Measurements from ENCODE around the gene LOXL4. TPM values are rescaled to one million over a fixed set of nuclear protein-coding genes. Genes with fewer than 3 reads are reported as not detected.

LOXL4 gene
- total RNA-seq, 1 experiment from 2014 or later, result not detected

DNA sequence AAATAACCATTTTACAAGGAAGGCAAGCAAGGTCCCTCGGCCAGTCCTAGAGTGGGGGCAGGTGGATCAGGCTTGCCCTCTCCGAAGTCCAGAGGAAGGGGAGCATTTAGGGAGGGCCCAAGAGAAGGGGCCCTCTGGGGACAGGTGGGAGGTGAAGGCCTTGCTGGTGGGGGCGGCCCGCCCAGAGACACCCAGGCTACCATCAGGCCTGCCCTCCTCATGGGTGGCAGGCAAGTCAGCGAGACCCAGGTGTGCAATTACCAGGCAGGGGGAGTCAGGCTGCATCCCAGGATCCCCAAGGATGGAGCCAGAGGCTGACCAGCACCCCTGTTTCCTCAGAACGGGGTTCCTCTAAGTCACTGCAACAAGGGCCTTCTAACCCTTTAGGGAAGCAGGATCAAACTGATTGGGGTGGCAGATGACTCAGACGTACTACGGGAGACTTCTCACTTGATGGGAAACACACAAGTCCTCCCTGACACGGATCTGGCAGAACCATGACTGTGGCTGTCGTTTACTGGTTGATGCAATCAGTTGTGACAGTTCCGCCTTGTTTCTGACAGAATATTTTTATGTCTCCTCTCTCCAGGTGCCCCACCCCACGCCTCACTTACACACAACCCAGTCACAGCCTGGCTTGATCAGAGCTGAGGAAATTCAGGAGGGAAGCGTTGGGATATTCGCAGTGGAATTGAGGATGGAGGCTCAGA, 8.2 kb downstream of the LOXL4 start:
- Histone ChIP-seq H3K27ac (ENCODE audit: low read length) (no peak overlapping the region), H3K4me3 (ENCODE audit: low read length) (no peak overlapping the region), H3K9me3 (ENCODE audit: low read length) (no peaks in the 10 kb centered on the region), H3K27me3 (ENCODE audit: low read length) (no peaks in the 10 kb centered on the region), H3K9me2 (replicated peaks; ENCODE audit: insufficient read depth, low read length) (no peaks in the 10 kb centered on the region), H3K79me2 (ENCODE audit: low read length) (no peaks in the 10 kb centered on the region), H3K4me1 (ENCODE audit: low read length) (no peaks in the 10 kb centered on the region), H3K9ac (ENCODE audit: low read length) (no peak overlapping the region), H3K36me3 (ENCODE audit: insufficient read depth, low read length) (no peaks in the 10 kb centered on the region), H2AFZ (ENCODE audit: low read length) (no peak overlapping the region), H4K20me1 (ENCODE audit: insufficient read depth, low read depth, low read length) (no peaks in the 10 kb centered on the region), H3K4me2 (ENCODE audit: low read depth, low read length, poor library complexity, severe bottlenecking) (no peak overlapping the region)
- DNase-seq, result no peak

DNA sequence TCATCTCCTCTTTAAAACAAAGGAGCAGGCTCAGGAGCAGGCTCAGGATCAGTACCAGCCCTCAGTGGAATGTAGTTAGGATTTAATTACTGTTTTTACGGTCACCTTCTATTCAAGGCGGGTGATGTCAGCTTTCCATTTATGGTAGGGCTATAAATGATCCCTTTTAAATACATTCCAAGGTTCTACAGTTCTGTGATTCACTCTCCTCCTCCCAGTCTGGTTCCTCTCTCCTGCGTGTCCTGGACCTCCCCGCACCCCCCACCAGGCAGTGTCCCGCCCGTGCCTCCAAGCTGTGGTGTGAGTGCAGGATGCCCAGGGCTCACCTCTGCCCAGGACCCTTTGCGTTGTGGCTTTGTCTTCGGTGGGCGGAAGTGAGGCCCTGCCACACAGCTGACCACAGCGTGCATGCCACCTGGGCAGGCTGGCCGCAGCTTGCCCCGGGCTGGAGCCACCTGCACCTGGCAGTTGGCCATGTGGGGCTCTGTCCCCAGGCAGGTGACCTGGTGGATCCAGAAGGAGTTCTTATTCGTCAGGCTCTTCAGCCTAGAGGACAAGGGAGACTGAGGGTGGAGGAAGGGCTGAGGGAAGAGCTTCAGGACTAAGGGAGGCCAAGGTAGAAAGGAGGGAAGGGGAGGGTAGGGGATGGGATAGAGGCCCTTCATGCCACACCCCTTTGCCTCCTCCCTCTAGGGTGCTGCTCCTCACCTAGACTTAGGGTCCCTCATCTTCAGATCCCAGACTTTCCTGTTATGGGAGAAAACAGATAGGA, 9.1 kb downstream of the LOXL4 start:
- H3K9ac ChIP-seq (ENCODE audit: low read length), result no peak overlapping the region
- no peaks in the 10 kb centered on the region for H4K20me1 ChIP-seq (ENCODE audit: insufficient read depth, low read depth, low read length)
- H3K4me3 ChIP-seq (ENCODE audit: low read length), result no peak overlapping the region
- no peak overlapping the region for H3K27ac ChIP-seq (ENCODE audit: low read length)
- H3K27me3 ChIP-seq (ENCODE audit: low read length), result no peaks in the 10 kb centered on the region
- no peak for DNase-seq
- no peak overlapping the region for H2AFZ ChIP-seq (ENCODE audit: low read length)
- no peaks in the 10 kb centered on the region for H3K79me2 ChIP-seq (ENCODE audit: low read length)
- H3K4me1 ChIP-seq (ENCODE audit: low read length), result no peaks in the 10 kb centered on the region
- H3K36me3 ChIP-seq (ENCODE audit: insufficient read depth, low read length), result no peaks in the 10 kb centered on the region
- no peaks in the 10 kb centered on the region for H3K9me3 ChIP-seq (ENCODE audit: low read length)
- no peaks in the 10 kb centered on the region for H3K9me2 ChIP-seq (replicated peaks; ENCODE audit: insufficient read depth, low read length)
- no peak overlapping the region for H3K4me2 ChIP-seq (ENCODE audit: low read depth, low read length, poor library complexity, severe bottlenecking)

DNA sequence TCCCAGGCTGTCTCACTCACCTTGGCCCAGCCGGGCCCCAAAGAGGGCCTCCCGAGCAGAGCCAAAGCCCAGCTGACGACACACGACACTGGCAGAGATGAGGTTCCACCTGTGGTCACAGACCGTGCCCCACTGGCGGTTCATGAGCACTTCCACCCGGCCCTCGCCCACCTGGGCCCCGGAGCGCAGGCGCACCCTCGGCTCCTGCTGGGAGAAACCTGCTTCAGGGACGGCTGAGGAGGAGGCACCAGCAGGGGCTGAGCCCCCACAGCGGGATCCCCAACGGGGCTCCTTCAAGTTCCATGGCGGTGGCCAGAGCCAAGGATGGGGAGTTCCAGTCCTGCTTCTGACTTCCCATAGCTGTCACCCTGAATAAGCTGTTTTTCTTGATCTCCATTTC, 10.0 kb downstream of the LOXL4 start:
- Histone ChIP-seq H3K27me3 (ENCODE audit: low read length) (no peaks in the 10 kb centered on the region), H3K9me3 (ENCODE audit: low read length) (no peaks in the 10 kb centered on the region), H3K4me2 (ENCODE audit: low read depth, low read length, poor library complexity, severe bottlenecking) (no peak overlapping the region), H3K79me2 (ENCODE audit: low read length) (no peaks in the 10 kb centered on the region), H2AFZ (ENCODE audit: low read length) (no peak overlapping the region), H4K20me1 (ENCODE audit: insufficient read depth, low read depth, low read length) (no peaks in the 10 kb centered on the region), H3K4me3 (ENCODE audit: low read length) (no peak overlapping the region), H3K4me1 (ENCODE audit: low read length) (no peaks in the 10 kb centered on the region), H3K27ac (ENCODE audit: low read length) (no peak overlapping the region), H3K9me2 (replicated peaks; ENCODE audit: insufficient read depth, low read length) (no peaks in the 10 kb centered on the region), H3K9ac (ENCODE audit: low read length) (no peak overlapping the region), H3K36me3 (ENCODE audit: insufficient read depth, low read length) (no peaks in the 10 kb centered on the region)
- no peak for DNase-seq

DNA sequence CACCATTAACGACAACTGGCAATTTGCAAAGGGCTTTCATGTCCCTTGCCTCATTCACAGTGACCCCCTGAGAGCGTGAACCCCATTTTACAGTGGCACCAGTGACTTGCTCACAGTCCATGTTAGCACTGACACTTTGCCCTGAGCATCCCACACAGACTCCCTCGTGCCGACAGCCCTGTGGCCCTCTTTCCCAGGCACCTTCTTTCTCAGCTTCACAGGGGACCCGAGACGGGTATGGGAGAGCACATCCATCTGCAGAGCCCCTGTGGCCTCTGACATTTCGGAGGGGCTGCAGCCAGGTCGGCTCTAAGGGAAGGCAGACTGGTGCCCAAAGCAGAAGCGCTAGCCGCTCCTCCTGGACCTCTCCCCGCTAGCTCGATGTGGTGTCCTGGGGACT, 10.8 kb downstream of the LOXL4 start:
- no peak overlapping the region for H3K27ac ChIP-seq (ENCODE audit: low read length)
- no peak overlapping the region for H3K4me2 ChIP-seq (ENCODE audit: low read depth, low read length, poor library complexity, severe bottlenecking)
- no peaks in the 10 kb centered on the region for H3K4me1 ChIP-seq (ENCODE audit: low read length)
- H3K9ac ChIP-seq (ENCODE audit: low read length), result no peak overlapping the region
- H4K20me1 ChIP-seq (ENCODE audit: insufficient read depth, low read depth, low read length), result no peaks in the 10 kb centered on the region
- no peaks in the 10 kb centered on the region for H3K27me3 ChIP-seq (ENCODE audit: low read length)
- no peak overlapping the region for H3K4me3 ChIP-seq (ENCODE audit: low read length)
- H2AFZ ChIP-seq (ENCODE audit: low read length), result no peak overlapping the region
- DNase-seq, result no peak
- no peaks in the 10 kb centered on the region for H3K79me2 ChIP-seq (ENCODE audit: low read length)
- no peaks in the 10 kb centered on the region for H3K9me3 ChIP-seq (ENCODE audit: low read length)
- H3K9me2 ChIP-seq (replicated peaks; ENCODE audit: insufficient read depth, low read length), result no peaks in the 10 kb centered on the region
- H3K36me3 ChIP-seq (ENCODE audit: insufficient read depth, low read length), result no peaks in the 10 kb centered on the region

DNA sequence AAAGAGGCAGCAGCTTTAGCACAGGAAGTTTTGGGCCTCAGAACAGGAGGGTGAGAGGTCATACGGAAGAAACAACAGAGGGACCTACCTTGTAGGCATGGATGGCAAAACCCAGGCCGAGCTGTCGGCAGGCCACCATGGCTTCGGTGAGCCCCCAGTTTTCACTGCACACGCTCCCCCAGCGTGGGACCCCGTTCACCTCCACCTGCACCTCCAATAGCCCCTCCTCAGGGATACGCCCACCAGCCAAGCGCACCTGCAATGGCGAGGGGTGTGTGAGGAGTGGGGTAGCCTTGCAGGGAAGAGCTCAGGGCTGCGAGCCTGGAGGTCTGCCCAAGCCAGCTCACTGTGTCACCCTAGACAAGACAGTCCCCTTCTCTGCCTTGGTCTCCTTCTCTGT, 11.3 kb downstream of the LOXL4 start:
- H3K9me3 ChIP-seq (ENCODE audit: low read length), result no peaks in the 10 kb centered on the region
- H3K79me2 ChIP-seq (ENCODE audit: low read length), result no peaks in the 10 kb centered on the region
- no peak overlapping the region for H2AFZ ChIP-seq (ENCODE audit: low read length)
- H3K9me2 ChIP-seq (replicated peaks; ENCODE audit: insufficient read depth, low read length), result no peaks in the 10 kb centered on the region
- H3K36me3 ChIP-seq (ENCODE audit: insufficient read depth, low read length), result no peaks in the 10 kb centered on the region
- no peak overlapping the region for H3K9ac ChIP-seq (ENCODE audit: low read length)
- H3K27me3 ChIP-seq (ENCODE audit: low read length), result no peaks in the 10 kb centered on the region
- H4K20me1 ChIP-seq (ENCODE audit: insufficient read depth, low read depth, low read length), result no peaks in the 10 kb centered on the region
- no peak overlapping the region for H3K4me2 ChIP-seq (ENCODE audit: low read depth, low read length, poor library complexity, severe bottlenecking)
- no peak overlapping the region for H3K4me3 ChIP-seq (ENCODE audit: low read length)
- no peak overlapping the region for H3K27ac ChIP-seq (ENCODE audit: low read length)
- DNase-seq, result no peak
- H3K4me1 ChIP-seq (ENCODE audit: low read length), result no peaks in the 10 kb centered on the region

DNA sequence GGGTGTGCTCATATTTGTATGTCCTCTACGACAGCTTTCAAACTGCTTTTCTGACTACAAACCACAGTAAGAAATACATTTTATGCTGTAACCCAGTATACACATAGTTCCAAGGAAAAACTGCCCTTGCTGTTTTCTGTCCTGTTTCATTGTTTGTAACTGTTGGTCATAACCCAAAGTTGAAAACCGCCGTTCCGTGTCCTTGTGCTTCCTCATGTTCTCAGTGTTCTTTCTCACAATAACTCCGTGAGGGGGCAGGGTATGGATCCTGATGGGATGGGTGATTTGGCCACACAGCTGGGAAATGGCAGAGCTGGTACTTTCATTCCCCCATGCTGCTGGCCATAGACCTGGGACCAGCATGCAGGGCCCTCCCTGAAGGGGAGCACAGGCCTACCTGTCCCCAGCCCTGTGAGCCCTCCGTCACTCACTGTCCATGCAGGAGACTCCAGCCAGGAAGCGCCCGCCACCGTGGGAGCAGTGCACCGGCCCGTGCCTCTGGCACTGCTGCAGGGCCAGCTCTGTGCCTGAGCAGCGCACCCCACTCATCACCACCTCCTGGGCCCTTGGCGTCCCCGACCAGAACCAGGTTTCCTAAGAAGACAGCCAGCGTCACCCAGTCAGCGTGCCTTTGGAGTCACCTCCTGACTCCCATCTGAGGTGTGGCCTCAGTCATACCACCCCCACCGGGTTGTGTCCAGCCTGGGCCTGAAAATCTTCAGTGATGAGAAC, 12.7 kb downstream of the LOXL4 start:
- H3K4me1 ChIP-seq (ENCODE audit: low read length), result no peaks in the 10 kb centered on the region
- no peaks in the 10 kb centered on the region for H3K9me2 ChIP-seq (replicated peaks; ENCODE audit: insufficient read depth, low read length)
- H3K4me2 ChIP-seq (ENCODE audit: low read depth, low read length, poor library complexity, severe bottlenecking), result no peak overlapping the region
- no peak overlapping the region for H3K27ac ChIP-seq (ENCODE audit: low read length)
- H3K9me3 ChIP-seq (ENCODE audit: low read length), result no peaks in the 10 kb centered on the region
- H3K4me3 ChIP-seq (ENCODE audit: low read length), result no peak overlapping the region
- no peaks in the 10 kb centered on the region for H4K20me1 ChIP-seq (ENCODE audit: insufficient read depth, low read depth, low read length)
- DNase-seq, result no peak
- no peaks in the 10 kb centered on the region for H3K36me3 ChIP-seq (ENCODE audit: insufficient read depth, low read length)
- no peak overlapping the region for H2AFZ ChIP-seq (ENCODE audit: low read length)
- no peaks in the 10 kb centered on the region for H3K27me3 ChIP-seq (ENCODE audit: low read length)
- no peaks in the 10 kb centered on the region for H3K79me2 ChIP-seq (ENCODE audit: low read length)
- H3K9ac ChIP-seq (ENCODE audit: low read length), result no peak overlapping the region

DNA sequence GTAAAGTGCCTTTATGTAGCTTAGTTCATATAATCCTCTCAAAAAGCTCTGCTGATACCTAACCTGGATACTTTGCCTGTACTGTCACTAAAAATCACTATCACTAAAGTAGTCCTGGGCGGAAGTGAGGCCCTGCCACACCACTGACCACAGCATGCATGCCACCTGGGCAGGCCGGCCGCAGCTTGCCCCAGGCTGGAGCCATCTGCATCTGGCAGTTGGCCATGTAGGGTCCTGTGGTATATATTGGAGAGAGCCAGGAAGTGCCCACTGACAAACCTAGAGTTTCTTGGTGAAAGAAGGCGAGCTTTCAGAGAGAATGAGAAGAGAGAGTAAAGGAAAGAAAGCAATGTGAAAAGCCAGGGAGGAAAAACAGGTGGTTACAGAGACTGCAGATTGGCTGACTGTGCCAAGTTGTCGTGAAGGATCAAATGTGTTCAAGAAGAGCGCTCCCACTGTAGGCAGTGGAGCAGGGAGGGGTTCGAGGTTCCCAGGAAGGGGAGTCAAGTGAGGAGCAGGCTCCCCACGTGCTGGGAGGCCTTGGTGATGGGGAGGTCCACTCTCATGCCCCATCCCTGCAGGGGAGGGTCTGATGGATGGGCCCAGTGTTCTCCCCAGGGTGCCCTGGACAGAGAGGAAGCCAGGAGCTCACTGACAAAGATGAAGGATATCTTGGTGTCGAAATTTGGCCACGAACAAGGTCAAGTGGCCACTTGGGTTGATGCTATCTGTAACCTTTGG, 13.6 kb downstream of the LOXL4 start:
- no peak overlapping the region for H3K4me2 ChIP-seq (ENCODE audit: low read depth, low read length, poor library complexity, severe bottlenecking)
- no peaks in the 10 kb centered on the region for H3K79me2 ChIP-seq (ENCODE audit: low read length)
- H3K9ac ChIP-seq (ENCODE audit: low read length), result no peak overlapping the region
- no peak overlapping the region for H3K27ac ChIP-seq (ENCODE audit: low read length)
- H3K4me1 ChIP-seq (ENCODE audit: low read length), result no peaks in the 10 kb centered on the region
- H3K9me2 ChIP-seq (replicated peaks; ENCODE audit: insufficient read depth, low read length), result no peaks in the 10 kb centered on the region
- H2AFZ ChIP-seq (ENCODE audit: low read length), result no peak overlapping the region
- H3K27me3 ChIP-seq (ENCODE audit: low read length), result no peaks in the 10 kb centered on the region
- H3K36me3 ChIP-seq (ENCODE audit: insufficient read depth, low read length), result no peaks in the 10 kb centered on the region
- no peak overlapping the region for H3K4me3 ChIP-seq (ENCODE audit: low read length)
- H4K20me1 ChIP-seq (ENCODE audit: insufficient read depth, low read depth, low read length), result no peaks in the 10 kb centered on the region
- no peaks in the 10 kb centered on the region for H3K9me3 ChIP-seq (ENCODE audit: low read length)
- DNase-seq, result no peak

DNA sequence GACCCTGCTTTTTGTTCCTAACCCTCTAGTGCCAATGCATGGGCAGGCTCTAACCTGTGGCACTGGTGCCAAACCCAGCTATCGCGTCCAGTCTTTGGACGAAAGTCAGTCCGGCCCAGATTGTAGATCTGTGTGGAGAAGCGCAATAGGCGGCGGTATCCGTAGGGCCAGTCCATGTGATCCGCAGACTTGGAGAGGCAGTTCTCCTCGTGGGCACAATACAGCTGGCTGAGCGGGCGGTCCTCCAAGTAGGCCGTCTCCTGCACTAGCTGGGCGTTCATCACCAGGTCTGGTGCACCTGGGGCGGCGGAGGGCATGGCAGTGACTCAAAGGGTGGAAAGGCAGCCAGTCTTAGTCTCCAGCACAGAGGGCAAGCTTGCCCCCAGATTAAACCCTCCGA, 14.5 kb downstream of the LOXL4 start:
- Histone ChIP-seq H3K4me3 (ENCODE audit: low read length) (no peak overlapping the region), H3K27ac (ENCODE audit: low read length) (no peak overlapping the region), H3K4me1 (ENCODE audit: low read length) (no peaks in the 10 kb centered on the region), H3K79me2 (ENCODE audit: low read length) (no peaks in the 10 kb centered on the region), H3K36me3 (ENCODE audit: insufficient read depth, low read length) (no peaks in the 10 kb centered on the region), H3K9ac (ENCODE audit: low read length) (no peak overlapping the region), H3K9me2 (replicated peaks; ENCODE audit: insufficient read depth, low read length) (no peaks in the 10 kb centered on the region), H4K20me1 (ENCODE audit: insufficient read depth, low read depth, low read length) (no peaks in the 10 kb centered on the region), H3K27me3 (ENCODE audit: low read length) (no peaks in the 10 kb centered on the region), H3K4me2 (ENCODE audit: low read depth, low read length, poor library complexity, severe bottlenecking) (no peak overlapping the region), H2AFZ (ENCODE audit: low read length) (no peak overlapping the region), H3K9me3 (ENCODE audit: low read length) (no peaks in the 10 kb centered on the region)
- no peak for DNase-seq

Data from Karpas-422 (cell line).